Cerebellar cortex (tissue), 1 donor: ENCODE measurements around the gene TTC12.

Experiments
- DNase-seq: peaks from one replicate; pipeline ENCODE4 v3.0.0-alpha.2; 2015; ENCODE audit warnings: low spot score

TTC12 gene

GRCh38 chr11:113314389-113315301, at the start of gene TTC12:
Gene TTC12 (plus strand): TSS chr11:113314583. CDS start chr11:113316258, 1,675 bp downstream.
- peak; percentile 93 for DNase-seq

GRCh38 chr11:113265362-113265761, 49.0 kb upstream of the TTC12 start:
- DNase-seq = no peak

- DNase-seq = no peak
Measured at GRCh38 chr11:113267493-113267892, 46.9 kb upstream of the TTC12 start.

DNA sequence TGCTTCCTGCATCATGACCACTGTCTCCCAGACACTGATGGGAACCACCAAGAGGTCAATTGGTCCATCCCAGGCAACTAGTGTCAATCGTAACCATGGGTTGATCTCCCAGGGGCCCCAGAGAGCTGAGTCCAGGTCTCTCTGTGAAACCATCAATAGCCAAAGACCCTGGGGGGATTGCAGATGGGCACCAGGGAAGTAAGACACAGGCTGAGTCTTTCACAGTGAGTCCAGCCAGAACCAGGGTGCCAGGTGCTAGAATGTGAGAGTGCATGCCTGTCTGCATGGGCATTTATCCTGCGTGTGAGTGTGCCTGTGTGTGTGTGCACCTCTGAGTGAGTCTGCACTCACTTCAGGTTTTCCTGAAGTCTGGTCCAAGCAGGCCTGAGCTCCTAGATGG, 45.3 kb upstream of the TTC12 start:
- no peak for DNase-seq

GRCh38 chr11:113269636-113270035, 44.7 kb upstream of the TTC12 start:
- DNase-seq = no peak

- DNase-seq = no peak
Measured at GRCh38 chr11:113270080-113270479, 44.3 kb upstream of the TTC12 start.

DNA sequence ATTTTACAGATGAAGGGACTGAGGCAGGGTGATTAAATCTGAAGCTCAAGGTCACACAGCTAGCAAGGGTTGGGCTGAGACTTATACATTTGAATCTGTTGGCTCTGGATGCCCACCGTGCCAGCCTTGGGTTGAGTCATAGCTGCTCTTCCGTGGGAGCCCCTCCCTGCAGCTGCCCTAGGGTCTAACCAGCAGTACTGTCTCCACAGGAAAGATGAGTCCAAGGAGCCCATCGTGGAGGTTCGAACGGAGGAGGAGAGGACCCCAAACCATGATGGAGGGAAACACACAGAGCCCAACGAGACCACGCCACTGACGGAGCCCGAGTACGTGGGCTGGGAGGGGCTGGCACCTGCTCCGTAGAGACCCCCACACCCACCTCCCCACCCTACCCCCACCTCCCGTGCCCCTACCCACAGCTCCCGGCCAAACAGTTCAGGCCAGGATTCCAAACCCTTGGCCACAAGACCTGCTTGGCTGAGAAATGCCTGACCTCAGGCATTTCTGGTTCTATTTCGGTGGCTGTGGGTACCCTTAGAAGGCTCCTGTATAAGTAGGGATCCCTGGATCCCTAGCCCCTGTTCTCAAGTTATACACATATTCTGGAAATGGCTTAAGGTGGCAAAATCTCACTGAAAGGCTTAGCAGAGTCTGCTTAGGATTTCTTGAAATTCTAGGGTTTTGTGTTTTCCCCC, 42.7 kb upstream of the TTC12 start:
- DNase-seq = no peak

GRCh38 chr11:113272281-113272680, 42.1 kb upstream of the TTC12 start:
- no peak for DNase-seq

- no peak for DNase-seq
Measured at GRCh38 chr11:113272927-113273615, 41.3 kb upstream of the TTC12 start.

DNA sequence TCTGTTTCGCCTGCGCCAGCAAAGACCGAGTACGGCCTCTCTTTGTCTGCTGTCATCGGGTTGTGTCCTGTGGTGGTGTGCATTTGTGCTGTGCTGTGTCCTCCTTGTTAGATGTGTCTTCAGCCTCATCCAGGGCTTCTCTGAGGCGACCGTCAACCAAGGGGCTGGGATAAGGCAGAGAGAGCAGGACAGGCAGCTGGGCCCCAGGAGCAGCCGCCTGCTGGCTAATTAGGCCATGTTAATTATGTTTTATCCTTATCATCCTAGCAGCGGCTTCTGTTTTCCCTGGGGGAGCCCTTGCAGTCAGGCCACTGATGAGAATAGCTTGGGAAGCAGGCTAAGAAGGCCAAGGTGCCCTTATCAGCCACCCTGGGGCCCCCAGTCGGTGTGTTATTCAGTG, 40.7 kb upstream of the TTC12 start:
- no peak for DNase-seq

DNA sequence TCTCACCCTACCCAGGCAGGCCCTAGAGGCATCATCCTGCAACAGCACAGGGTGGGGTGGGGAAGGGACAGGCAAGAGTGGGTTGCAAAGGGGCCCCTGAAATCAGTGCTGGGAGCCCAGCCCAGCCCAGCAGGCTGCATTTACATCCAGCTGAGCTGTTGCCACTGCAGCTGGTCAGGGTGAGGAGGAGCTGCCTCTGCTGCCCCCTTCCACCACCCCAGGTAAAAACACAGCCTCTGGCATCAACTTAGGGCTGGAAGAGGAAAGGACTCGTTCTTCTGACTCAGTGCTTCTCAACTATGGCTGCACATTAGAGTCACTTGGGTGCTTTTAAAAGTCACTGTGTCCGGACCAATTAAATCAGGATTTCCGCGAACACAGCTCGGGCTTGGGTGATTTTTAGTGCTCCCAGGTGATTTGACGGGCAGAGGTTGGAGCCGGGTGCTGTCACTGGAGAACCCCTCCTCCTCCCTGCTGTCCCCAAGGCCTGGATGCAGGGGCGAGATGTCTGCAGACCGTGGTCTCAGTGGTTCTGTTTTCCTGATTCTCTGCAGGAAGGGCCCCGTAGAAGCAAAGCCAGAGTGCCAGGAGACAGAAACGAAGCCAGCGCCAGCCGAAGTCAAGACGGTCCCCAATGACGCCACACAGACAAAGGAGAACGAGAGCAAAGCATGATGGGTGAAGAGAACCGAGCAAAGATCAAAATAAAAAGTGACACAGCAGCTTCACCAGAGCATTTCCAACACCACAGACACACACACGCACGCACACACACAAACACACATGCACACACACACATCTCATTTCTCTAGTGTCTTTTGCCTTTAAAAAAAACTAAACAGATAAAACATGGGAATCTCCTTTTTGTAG, 39.4 kb upstream of the TTC12 start:
- DNase-seq = no peak

- DNase-seq = no peak
Measured at GRCh38 chr11:113275602-113276001, 38.8 kb upstream of the TTC12 start.

DNA sequence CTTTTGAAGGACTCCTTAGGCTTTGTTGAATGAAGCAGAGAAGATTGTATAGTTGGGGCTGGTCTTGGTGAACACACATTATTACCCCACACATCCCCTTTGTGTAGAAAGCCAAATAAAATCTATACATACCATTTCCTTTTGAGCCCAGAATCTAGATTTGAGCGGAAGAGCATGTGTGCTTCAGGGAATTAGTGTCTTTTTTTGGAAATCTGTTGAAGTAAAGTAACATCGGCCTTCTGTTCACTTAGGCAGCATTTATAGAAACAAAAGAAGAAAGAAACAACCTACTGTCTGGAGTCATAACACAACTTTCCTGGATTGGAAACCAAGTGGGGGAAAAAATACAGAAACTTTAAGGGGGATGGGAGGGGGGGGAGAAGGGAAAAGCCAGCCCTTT, 37.9 kb upstream of the TTC12 start:
- no peak for DNase-seq

DNA sequence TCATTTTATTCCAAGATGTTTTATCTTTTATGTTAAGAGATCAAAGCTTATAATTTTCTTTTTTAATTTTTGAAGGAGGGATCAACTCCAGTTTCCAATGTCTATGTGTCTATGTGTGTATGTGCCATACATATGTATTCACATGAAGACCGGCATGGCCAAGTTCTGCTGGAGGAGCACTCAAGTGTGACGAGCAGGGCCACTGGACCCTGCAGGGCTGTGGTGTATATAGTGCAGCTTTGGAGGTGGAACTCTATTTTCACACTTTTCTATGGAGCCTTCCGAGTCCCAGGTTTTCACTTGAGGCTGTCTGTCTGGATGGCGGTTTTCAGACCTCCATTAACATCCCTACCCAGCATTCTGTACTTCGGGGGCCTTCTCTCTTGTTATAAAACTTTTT, 36.5 kb upstream of the TTC12 start:
- no peak for DNase-seq

GRCh38 chr11:113278481-113278880, 35.9 kb upstream of the TTC12 start:
- DNase-seq = no peak

GRCh38 chr11:113278925-113279324, 35.5 kb upstream of the TTC12 start:
- peak; percentile 24 for DNase-seq

DNA sequence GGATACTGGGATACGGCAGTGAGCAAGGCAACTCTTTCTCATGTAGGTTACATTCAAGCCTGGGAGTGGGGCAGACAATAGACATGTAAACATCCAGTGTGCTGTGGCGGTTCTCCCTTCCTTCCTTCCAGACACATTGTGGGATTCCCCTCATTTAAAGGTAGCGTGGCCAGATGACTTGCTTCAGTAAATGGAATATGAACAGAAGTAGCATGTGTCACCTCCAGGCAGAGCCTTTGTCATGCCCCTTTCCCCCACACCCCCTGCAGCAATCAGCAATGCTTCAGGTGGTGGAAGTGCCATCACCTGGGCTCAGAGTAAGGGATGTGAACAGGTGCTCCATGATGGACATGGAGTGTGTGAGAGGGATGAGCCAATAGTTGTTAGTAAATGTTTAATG, 34.8 kb upstream of the TTC12 start:
- no peak for DNase-seq

DNA sequence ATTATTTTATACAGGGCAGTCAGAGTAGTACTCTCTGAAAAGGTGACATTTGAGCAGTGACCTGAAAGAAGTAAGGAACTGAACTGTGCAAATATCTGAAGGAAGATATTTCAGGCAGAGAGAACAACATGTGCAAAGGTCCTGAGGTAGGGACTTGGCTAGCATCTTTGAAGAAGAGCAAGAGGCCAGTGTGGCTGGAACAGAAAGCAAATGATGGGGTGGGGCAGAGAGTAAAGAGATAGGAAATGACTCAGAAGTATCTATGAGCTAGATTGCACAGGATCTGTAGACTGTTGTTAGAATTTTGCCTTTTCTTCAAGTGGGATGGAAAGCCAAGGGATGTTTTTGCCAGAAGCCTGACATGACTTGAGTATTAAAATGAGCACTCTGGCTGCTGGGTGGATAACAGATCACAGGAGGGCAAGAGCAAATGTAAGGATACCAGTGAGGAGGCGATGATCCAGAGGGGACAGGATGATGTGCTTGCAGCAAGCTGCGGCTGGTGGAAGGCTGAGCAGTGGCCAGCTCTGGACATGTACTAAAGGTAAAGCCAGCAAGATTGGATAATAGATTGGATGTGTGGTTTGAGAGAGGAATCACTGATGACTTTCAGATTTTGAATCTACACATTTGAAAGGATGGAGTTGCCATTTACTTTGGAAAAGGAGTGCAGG, 33.2 kb upstream of the TTC12 start:
- no peak for DNase-seq

DNA sequence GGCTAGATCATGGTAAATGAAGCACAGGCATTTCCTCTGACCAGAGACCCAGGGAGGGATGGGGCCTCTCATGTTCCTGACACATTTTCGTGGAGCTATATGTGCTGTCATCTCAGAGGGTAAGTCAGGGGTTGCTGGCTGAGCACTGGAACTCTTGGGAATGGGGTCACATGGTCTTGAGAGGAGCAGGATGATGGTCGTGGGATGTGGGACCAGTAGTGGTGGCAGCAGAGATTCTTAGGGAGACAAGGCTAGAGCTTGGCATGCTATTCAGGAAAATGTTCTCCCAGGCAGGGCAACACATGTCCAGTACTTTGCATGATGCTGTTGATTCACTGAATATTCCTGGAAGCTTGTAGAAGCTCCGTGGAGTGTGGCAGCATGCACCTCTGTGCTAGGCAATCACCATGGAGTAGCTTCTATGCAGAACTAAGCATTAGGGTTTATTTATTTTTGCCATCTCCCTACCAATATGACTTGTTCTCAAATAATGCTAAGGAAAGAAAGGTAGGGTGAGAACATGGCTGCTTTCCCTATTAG, 31.4 kb upstream of the TTC12 start:
- no peak for DNase-seq

DNA sequence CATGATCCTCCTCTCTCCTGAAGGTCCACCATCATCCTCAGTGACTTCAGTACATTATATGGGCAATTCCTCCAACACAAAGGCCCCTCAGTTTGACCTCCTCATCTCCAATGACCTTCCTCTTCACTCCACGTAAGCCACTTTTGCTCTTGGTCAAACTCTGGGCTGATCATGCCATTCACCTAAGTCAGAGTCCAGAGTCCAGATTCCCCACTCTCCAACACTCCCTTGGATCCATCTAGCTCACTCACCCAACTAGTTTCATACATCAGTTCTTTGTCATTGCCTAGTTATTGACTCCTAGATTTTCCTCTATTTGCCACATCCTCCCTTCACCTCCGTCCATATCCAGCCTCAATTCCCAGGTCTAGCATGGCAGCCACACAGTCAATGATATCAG, 30.5 kb upstream of the TTC12 start:
- DNase-seq = no peak

GRCh38 chr11:113286009-113286408, 28.4 kb upstream of the TTC12 start:
- no peak for DNase-seq
